Upper lobe of left lung (tissue), 6 donors: ENCODE data around the gene DUT. TPM values are rescaled to one million over a fixed set of nuclear protein-coding genes. Genes with fewer than 3 reads are reported as not detected.

ENCODE experiments used
- ATAC-seq, 2 donors: fragments of 200-7000 bp; cut with Tn5 transposase; one replicate each; pipeline ENCODE4 v1.9.1; 2022; ENCODE audit warnings: mild to moderate bottlenecking in 2 of 2, moderate library complexity in 2 of 2; ENCODE audit not compliant: low FRiP score in 2 of 2
- DNase-seq, 2 donors: peaks; one replicate each; pipeline ENCODE4 v3.0.0-alpha.2; 2019 to 2020
- H3K27ac ChIP-seq, 4 donors: fragments of 200-600 bp; sonication (generic); one replicate each; pipeline ENCODE4 v1.5.1; 2016 to 2019
- H3K27me3 ChIP-seq, 4 donors: fragments of 200-600 bp; sonication (generic); one replicate each; pipeline ENCODE4 v1.5.1; 2017 to 2019
- H3K36me3 ChIP-seq, 4 donors: fragments of 200-600 bp; sonication (generic); one replicate each; pipeline ENCODE4 v1.5.1; 2016 to 2019
- H3K4me1 ChIP-seq, 4 donors: fragments of 200-600 bp; sonication (generic); one replicate each; pipeline ENCODE4 v1.5.1; 2018 to 2019
- H3K4me3 ChIP-seq, 4 donors: fragments of 200-600 bp; sonication (generic); one replicate each; pipeline ENCODE4 v1.5.1; 2017 to 2019; ENCODE audit warnings: mild to moderate bottlenecking in 2 of 4, moderate library complexity in 1 of 4
- H3K9me3 ChIP-seq, 4 donors: fragments of 200-600 bp; sonication (generic); one replicate each; pipeline ENCODE4 v1.5.1; 2018 to 2019
- CTCF ChIP-seq, 6 experiments: fragments of 450-650 bp in 4 of 6; fragments of 200-600 bp in 2 of 6; sonication (generic) in 2 of 6; IDR thresholded peaks; one replicate each; pipeline ENCODE4 v1.5.1; 2016 to 2019; ENCODE audit warnings: antibody characterized with exemption in 6 of 6
- EP300 ChIP-seq, 4 donors: sonication (generic); formaldehyde crosslinking; IDR thresholded peaks; one replicate each; pipeline ENCODE4 v1.5.1; 2017; ENCODE audit warnings: antibody characterized with exemption in 4 of 4, control low read depth in 2 of 4
- POLR2A ChIP-seq, 4 donors: fragments of 450-650 bp; IDR thresholded peaks; one replicate each; pipeline ENCODE4 v1.5.1; 2016 to 2017; ENCODE audit warnings: antibody characterized with exemption in 4 of 4, mild to moderate bottlenecking in 2 of 4
- POLR2AphosphoS5 ChIP-seq, 2 donors: sonication (generic); formaldehyde crosslinking; IDR thresholded peaks; one replicate each; pipeline ENCODE4 v1.5.1; 2017; ENCODE audit warnings: antibody characterized with exemption in 2 of 2
- WGBS, 2 donors: methylation state at CpG; one replicate each; pipeline ENCODE4 v1.1.5; 2017 to 2018; 5-methylcytosine and 5-hydroxymethylcytosine counted together
- total RNA-seq, 6 donors: library from RNA; depleted of rRNA in 4 of 6; stranded (reverse); fragments of >200 nt in 4 of 6; gene quantifications; one replicate each; pipeline versions ENCODE4 v1.1.0 to v1.2.1, GENCODE V29; 2016 to 2021
- donor health status: DM: no; HTN: no; CAD: no; lungs with moderate emphysema.
- donor health status: DM: no; HTN: yes; CAD: no; lungs with severe emphysema.

DUT gene
- total RNA-seq, 6 donors from 2014 or later = 29.3 to 87.5 (median 61.2) TPM

DNA sequence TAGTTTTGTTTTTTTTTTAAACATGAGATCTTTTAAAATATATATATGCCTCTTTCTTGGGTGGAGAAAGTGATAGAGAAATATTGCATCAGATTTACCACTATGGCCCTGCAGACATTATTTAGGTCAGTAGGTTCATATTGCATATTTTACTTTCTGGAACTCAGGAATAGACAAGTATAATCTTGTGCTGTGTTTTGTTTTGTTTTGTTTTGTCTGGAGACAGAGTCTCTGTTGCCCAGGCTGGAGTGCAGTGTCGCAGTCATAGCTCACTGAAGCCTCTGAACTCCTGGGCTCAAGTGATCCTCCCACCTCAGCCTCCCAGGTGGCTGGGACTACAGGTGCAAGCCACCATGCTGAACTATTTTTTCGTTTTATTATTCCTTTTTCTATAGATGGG lies 21.5 kb upstream of the DUT start:
- TF ChIP-seq POLR2AphosphoS5 (IDR thresholded peaks at IDR 0.05) = no peak
- no peak for TF ChIP-seq CTCF (IDR thresholded peaks at IDR 0.05)
- no peak for TF ChIP-seq POLR2A (IDR thresholded peaks at IDR 0.05)
- TF ChIP-seq EP300 (IDR thresholded peaks at IDR 0.05) = no peak
- Histone ChIP-seq H3K4me3 (no peak overlapping the region), H3K9me3 (no peaks in the 10 kb centered on the region), H3K36me3 (no peaks in the 10 kb centered on the region), H3K4me1 (no peaks in the 10 kb centered on the region), H3K27ac (no peak overlapping the region), H3K27me3 (no peaks in the 10 kb centered on the region)
- DNase-seq (no peak), ATAC-seq (no peak)
- 68 to 72% methylated on average over 2 of the region's 2 CpGs for WGBS, 2 donors

- Histone ChIP-seq H3K4me1 (no peaks in the 10 kb centered on the region), H3K27ac (no peak overlapping the region), H3K36me3 (no peaks in the 10 kb centered on the region), H3K9me3 (no peaks in the 10 kb centered on the region), H3K4me3 (no peak overlapping the region), H3K27me3 (no peaks in the 10 kb centered on the region)
- no peak for TF ChIP-seq POLR2A (IDR thresholded peaks at IDR 0.05)
- TF ChIP-seq CTCF (IDR thresholded peaks at IDR 0.05) = no peak
- TF ChIP-seq EP300 (IDR thresholded peaks at IDR 0.05) = no peak
- TF ChIP-seq POLR2AphosphoS5 (IDR thresholded peaks at IDR 0.05) = no peak
- 81 to 89% methylated on average over 2 of the region's 2 CpGs for WGBS, 2 donors
- ATAC-seq = no peak
- DNase-seq = no peak
These were observed 18.0 kb upstream of the DUT start for GRCh38 chr15:48313216-48313615.

DNA sequence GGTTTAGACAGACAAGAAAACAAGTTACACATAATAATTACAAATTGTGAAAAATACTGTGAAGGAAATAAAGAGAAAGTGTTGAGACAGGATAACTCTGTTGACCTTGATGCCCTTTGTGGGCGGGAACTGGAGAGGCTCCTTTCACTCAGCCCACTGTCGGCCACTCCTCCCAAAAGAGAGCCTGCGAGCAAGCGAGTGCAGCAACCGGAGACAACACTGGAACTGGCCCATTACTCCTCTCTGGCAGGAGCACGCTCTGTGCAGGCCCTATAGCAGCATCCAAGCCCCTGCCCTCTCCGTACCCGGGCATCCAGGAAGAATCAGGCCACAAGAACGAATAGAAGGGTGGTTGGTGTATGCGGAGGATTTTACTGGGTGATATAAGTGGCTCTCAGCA lies 16.2 kb upstream of the DUT start:
- no peak overlapping the region for H3K27ac ChIP-seq

DNA sequence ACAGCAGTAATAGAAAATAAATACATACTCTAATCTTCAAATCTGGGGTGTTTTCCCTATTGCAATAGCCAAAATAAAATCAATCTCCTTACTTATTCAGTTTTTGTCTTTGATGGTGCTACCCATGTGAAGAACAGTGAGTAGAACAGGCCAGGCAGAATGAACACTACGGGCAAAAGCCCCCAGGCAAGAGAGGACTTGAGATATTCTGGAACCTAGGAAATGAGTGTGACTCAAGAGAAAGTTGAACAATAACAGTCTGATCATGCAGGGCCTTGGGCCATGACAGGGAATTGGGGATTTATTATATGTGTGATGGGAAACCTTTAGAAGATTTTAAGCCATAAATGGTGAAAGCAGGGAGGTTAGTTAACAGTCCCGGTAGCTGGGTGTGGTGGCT lies 14.0 kb upstream of the DUT start:
- Histone ChIP-seq H3K36me3 (no peaks in the 10 kb centered on the region), H3K27me3 (no peaks in the 10 kb centered on the region), H3K4me1 (no peaks in the 10 kb centered on the region), H3K4me3 (no peak overlapping the region), H3K27ac (no peak overlapping the region), H3K9me3 (no peaks in the 10 kb centered on the region)
- WGBS, 2 donors = 93 to 95% methylated on average over 2 of the region's 2 CpGs
- ATAC-seq = no peak
- no peak for TF ChIP-seq POLR2A (IDR thresholded peaks at IDR 0.05)
- DNase-seq = no peak

More for the DNA sequence above, 16.2 kb upstream of the DUT start:
- TF ChIP-seq EP300 (IDR thresholded peaks at IDR 0.05) (no peak), CTCF (IDR thresholded peaks at IDR 0.05) (no peak), POLR2AphosphoS5 (IDR thresholded peaks at IDR 0.05) (no peak), POLR2A (IDR thresholded peaks at IDR 0.05) (no peak)
- Histone ChIP-seq H3K4me1 (no peaks in the 10 kb centered on the region), H3K27me3 (no peaks in the 10 kb centered on the region), H3K9me3 (no peaks in the 10 kb centered on the region), H3K4me3 (no peak overlapping the region), H3K36me3 (no peaks in the 10 kb centered on the region)
- WGBS, 2 donors = 83% methylated on average over 10 of the region's 10 CpGs
- ATAC-seq = no peak
- DNase-seq = no peak

GRCh38 chr15:48318131-48318530 lies 13.1 kb upstream of the DUT start:
- DNase-seq (no peak), ATAC-seq (no peak)
- TF ChIP-seq EP300 (IDR thresholded peaks at IDR 0.05) (no peak), CTCF (IDR thresholded peaks at IDR 0.05) (no peak), POLR2AphosphoS5 (IDR thresholded peaks at IDR 0.05) (no peak), POLR2A (IDR thresholded peaks at IDR 0.05) (no peak)
- Histone ChIP-seq H3K4me1 (no peaks in the 10 kb centered on the region), H3K4me3 (no peak overlapping the region), H3K9me3 (no peaks in the 10 kb centered on the region), H3K36me3 (no peaks in the 10 kb centered on the region), H3K27me3 (no peaks in the 10 kb centered on the region), H3K27ac (no peak overlapping the region)
- whole genome bisulfite sequencing, 2 donors = 67 to 72% methylated on average over 6 of the region's 6 CpGs
